ENCODE data around the gene CTNNA2.

The CTNNA2 gene

GRCh38 chr2:80312282-80312839 is 799.5 kb downstream of the CTNNA2 start:
- no peak for TF ChIP-seq CTCF (IDR thresholded peaks at IDR 0.05; ENCODE audit: control extremely low read depth, extremely low read depth, low read depth, missing control alignments)
- CTCF ChIA-PET: no interaction called here
- POLR2A ChIA-PET: no interaction called here
- no peak for DNase-seq (ENCODE audit: extremely low spot score)

- POLR2A ChIA-PET: no interaction called here
- DNase-seq (ENCODE audit: extremely low spot score): peak; percentile 9
- no peak for TF ChIP-seq CTCF (IDR thresholded peaks at IDR 0.05; ENCODE audit: control extremely low read depth, extremely low read depth, low read depth, missing control alignments)
- CTCF ChIA-PET: no interaction called here
Observed at GRCh38 chr2:80322311-80322920, 809.6 kb downstream of the CTNNA2 start.

GRCh38 chr2:80322958-80323357 is 810.1 kb downstream of the CTNNA2 start:
- ChIA-PET CTCF (no interaction called here), POLR2A (no interaction called here)
- no peak for DNase-seq (ENCODE audit: extremely low spot score)
- TF ChIP-seq CTCF (IDR thresholded peaks at IDR 0.05; ENCODE audit: control extremely low read depth, extremely low read depth, low read depth, missing control alignments): no peak

GRCh38 chr2:80323610-80324009 is 810.8 kb downstream of the CTNNA2 start:
- no peak for DNase-seq (ENCODE audit: extremely low spot score)
- POLR2A ChIA-PET: no interaction called here
- no peak for TF ChIP-seq CTCF (IDR thresholded peaks at IDR 0.05; ENCODE audit: control extremely low read depth, extremely low read depth, low read depth, missing control alignments)

GRCh38 chr2:80324525-80324924 is 811.7 kb downstream of the CTNNA2 start:
- ChIA-PET CTCF (interaction anchor here (1.7 kb wide), 1 partner anchor 174 kb away, joined by 6 read pairs; no protein-coding TSS in a partner anchor), POLR2A (no interaction called here)
- DNase-seq (ENCODE audit: extremely low spot score): no peak
- no peak for TF ChIP-seq CTCF (IDR thresholded peaks at IDR 0.05; ENCODE audit: control extremely low read depth, extremely low read depth, low read depth, missing control alignments)

More at GRCh38 chr2:80323610-80324009, 810.8 kb downstream of the CTNNA2 start:
- CTCF ChIA-PET: no interaction called here

GRCh38 chr2:80326214-80326613 is 813.4 kb downstream of the CTNNA2 start:
- peak; percentile 15 for DNase-seq (ENCODE audit: extremely low spot score)
- CTCF ChIA-PET: interaction anchor here (1.0 to 1.9 kb wide), 3 partner anchors 11 to 172 kb away, joined by 3 to 6 read pairs (median 5); no protein-coding TSS in a partner anchor
- POLR2A ChIA-PET: no interaction called here
- peak; percentile 7 for TF ChIP-seq CTCF (IDR thresholded peaks at IDR 0.05; ENCODE audit: control extremely low read depth, extremely low read depth, low read depth, missing control alignments)
